Testis (tissue), 5 donors: ENCODE measurements around the gene TAS2R31. TPM values are rescaled to one million over a fixed set of nuclear protein-coding genes. Genes with fewer than 3 reads are reported as not detected.

ENCODE experiments used
- DNase-seq: peaks from one replicate; pipeline ENCODE4 v3.0.0-alpha.2; 2019
- H3K27ac ChIP-seq, 2 donors: fragments of 200-600 bp; sonication (generic); one replicate each; pipeline ENCODE4 v1.5.1; 2019
- H3K27me3 ChIP-seq: fragments of 200-600 bp; sonication (generic); one replicate; pipeline ENCODE4 v1.5.1; 2019
- H3K36me3 ChIP-seq: fragments of 200-600 bp; sonication (generic); one replicate; pipeline ENCODE4 v1.5.1; 2017; ENCODE audit warnings: low read depth; ENCODE audit errors: missing control alignments
- H3K4me1 ChIP-seq: fragments of 200-600 bp; sonication (generic); one replicate; pipeline ENCODE4 v1.5.1; 2019
- H3K4me3 ChIP-seq, 2 donors: fragments of 200-600 bp; sonication (generic); one replicate each; pipeline ENCODE4 v1.5.1; 2017 to 2019
- H3K9me3 ChIP-seq: fragments of 200-600 bp; sonication (generic); one replicate; pipeline ENCODE4 v1.5.1; 2017
- POLR2A ChIP-seq: fragments of 450-650 bp; IDR thresholded peaks from one replicate; pipeline ENCODE4 v1.6.1; 2017; ENCODE audit warnings: antibody characterized with exemption, mild to moderate bottlenecking, moderate library complexity
- WGBS, 2 donors: methylation state at CpG; one replicate each; pipeline ENCODE4 v1.1.5; 2018; 5-methylcytosine and 5-hydroxymethylcytosine counted together
- intact Hi-C: fragments of 100-400 bp; cut with DNase I; formaldehyde crosslinking; loops from one replicate; pipeline ENCODE4 v1.15.1; 2023; ENCODE audit warnings: low total_unique reads
- long read RNA-seq, 2 donors: transcript quantifications; one replicate each; lab custom pipeline, GENCODE V29; 2026
- polyA plus RNA-seq: library from polyadenylated mRNA; stranded (reverse); fragments of 350-450 nt; fragmentation: Illumina TruSeq; extraction: RNeasy Lipid Tissue Mini Kit (QIAGEN cat#74804); gene quantifications from one replicate; pipeline ENCODE4 v1.2.3, GENCODE V29; 2014; ENCODE audit warnings: low read depth, low replicate concordance; ENCODE audit not compliant: insufficient read depth
- total RNA-seq, 2 donors: library from RNA; depleted of rRNA; stranded (reverse); fragments of >200 nt; gene quantifications; one replicate each; pipeline ENCODE4 v1.2.3, GENCODE V29; 2016
- TF ChIP-seq, protein P1 (sequence below), 3 experiments: fragments of 450-650 bp in 2 of 3; fragments of 200-600 bp in 1 of 3; sonication (generic) in 1 of 3; IDR thresholded peaks; one replicate each; pipeline ENCODE4 v1.5.1; 2016 to 2019; ENCODE audit warnings: antibody characterized with exemption in 3 of 3, mild to moderate bottlenecking in 2 of 3, moderate library complexity in 1 of 3

Gene TAS2R31, protein sequence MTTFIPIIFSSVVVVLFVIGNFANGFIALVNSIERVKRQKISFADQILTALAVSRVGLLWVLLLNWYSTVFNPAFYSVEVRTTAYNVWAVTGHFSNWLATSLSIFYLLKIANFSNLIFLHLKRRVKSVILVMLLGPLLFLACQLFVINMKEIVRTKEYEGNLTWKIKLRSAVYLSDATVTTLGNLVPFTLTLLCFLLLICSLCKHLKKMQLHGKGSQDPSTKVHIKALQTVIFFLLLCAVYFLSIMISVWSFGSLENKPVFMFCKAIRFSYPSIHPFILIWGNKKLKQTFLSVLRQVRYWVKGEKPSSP
- total RNA-seq (10 to 100 TPM in 1 of 2 donors, 1 to 10 TPM in 1; 7.7 to 10.3 TPM), polyA plus RNA-seq (not detected)
- long read RNA-seq, donor 1 = 0 reads
- long read RNA-seq, donor 2 = 0 reads

DNA sequence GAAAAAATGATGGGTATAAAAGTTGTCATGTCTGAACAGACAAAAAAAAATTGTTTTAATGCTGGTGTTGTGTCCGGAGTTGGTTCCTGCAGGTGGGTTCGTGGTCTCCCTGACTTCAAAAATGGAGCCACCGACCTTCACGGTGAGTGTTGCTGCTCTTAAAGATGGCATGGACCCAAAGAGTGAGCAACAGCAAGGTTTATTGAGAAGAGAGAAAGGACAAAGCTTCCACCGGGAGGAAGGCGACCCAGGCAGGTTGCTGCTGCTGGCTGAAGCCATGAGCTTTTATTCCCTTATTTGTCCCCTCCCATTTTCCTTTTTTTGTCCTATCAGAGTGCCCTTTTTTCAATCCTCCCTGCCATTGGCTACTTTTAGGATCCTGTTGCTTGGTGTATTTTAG lies at the start of gene TAS2R31:
Gene TAS2R31, minus strand, starts transcription at position 101 of the 400 bp plus-strand sequence. Its CDS starts 72 bp downstream, at position 29.
- Histone ChIP-seq H3K9me3 (no peaks in the 10 kb centered on the region), H3K36me3 (no peaks in the 10 kb centered on the region), H3K27ac (no peak within 1 kb of the TSS), H3K27me3 (no peaks in the 10 kb centered on the region), H3K4me1 (no peaks in the 10 kb centered on the region), H3K4me3 (no peak within 1 kb of the TSS)
- 73% methylated on average over 6 of the region's 6 CpGs for WGBS, 2 donors
- intact Hi-C loops = no loop called here
- no peak for TF ChIP-seq POLR2A
- TF ChIP-seq, protein P1, sequence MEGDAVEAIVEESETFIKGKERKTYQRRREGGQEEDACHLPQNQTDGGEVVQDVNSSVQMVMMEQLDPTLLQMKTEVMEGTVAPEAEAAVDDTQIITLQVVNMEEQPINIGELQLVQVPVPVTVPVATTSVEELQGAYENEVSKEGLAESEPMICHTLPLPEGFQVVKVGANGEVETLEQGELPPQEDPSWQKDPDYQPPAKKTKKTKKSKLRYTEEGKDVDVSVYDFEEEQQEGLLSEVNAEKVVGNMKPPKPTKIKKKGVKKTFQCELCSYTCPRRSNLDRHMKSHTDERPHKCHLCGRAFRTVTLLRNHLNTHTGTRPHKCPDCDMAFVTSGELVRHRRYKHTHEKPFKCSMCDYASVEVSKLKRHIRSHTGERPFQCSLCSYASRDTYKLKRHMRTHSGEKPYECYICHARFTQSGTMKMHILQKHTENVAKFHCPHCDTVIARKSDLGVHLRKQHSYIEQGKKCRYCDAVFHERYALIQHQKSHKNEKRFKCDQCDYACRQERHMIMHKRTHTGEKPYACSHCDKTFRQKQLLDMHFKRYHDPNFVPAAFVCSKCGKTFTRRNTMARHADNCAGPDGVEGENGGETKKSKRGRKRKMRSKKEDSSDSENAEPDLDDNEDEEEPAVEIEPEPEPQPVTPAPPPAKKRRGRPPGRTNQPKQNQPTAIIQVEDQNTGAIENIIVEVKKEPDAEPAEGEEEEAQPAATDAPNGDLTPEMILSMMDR (IDR thresholded peaks at IDR 0.05) = no peak
- DNase-seq = no peak

DNA sequence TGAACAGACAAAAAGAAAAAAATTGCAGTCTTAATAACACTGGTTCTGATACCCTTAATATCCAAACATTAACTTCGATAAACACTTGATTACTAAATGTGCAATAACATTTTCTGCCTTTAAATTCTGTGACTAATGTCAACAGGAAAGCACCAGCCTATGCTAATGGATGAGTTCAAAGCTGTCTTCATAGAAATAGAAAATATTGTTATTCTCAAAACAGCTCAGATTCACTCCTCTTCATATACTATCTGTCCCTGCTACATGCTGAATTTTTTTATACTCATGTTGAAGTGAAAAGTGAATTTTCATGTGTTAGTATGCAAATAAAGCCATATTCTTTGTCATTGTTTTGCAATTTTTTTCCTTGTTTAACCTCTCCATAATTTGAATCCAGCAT lies 47.0 kb upstream of the TAS2R31 start:
- no peaks in the 10 kb centered on the region for H3K36me3 ChIP-seq
- no peak overlapping the region for H3K4me3 ChIP-seq
- 80 to 100% methylated on average over 1 of the region's 1 CpG for WGBS, 2 donors
- intact Hi-C loops = no loop called here
- no peaks in the 10 kb centered on the region for H3K27me3 ChIP-seq
- TF ChIP-seq, protein P1 (IDR thresholded peaks at IDR 0.05) = no peak
- no peak for TF ChIP-seq POLR2A
- no peak for DNase-seq
- H3K9me3 ChIP-seq = no peaks in the 10 kb centered on the region
- H3K27ac ChIP-seq = no peak overlapping the region
- no peaks in the 10 kb centered on the region for H3K4me1 ChIP-seq

DNA sequence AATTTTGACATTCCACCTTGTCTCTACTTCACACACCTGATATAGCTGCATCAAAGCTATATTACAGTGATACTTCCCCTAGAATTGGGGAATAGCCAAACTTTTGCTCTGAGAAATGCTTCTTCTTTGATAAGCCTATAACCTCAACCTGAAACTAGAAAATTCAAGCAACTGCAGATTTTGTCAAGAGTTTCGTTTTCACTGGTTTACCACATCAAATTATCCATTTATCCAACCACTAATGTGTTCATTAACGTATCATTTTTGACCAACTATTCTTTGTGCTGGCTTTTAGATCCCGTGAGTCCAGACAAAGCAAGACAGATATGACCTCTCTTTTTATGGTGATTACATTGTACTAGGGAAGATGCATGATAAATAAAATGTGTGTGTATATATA lies 44.4 kb upstream of the TAS2R31 start:
- H3K27me3 ChIP-seq = no peaks in the 10 kb centered on the region
- no peak overlapping the region for H3K4me3 ChIP-seq
- WGBS, 2 donors = 64 to 92% methylated on average over 3 of the region's 3 CpGs
- H3K36me3 ChIP-seq = no peaks in the 10 kb centered on the region
- DNase-seq = no peak
- intact Hi-C loops = no loop called here
- H3K27ac ChIP-seq = no peak overlapping the region
- no peaks in the 10 kb centered on the region for H3K9me3 ChIP-seq
- TF ChIP-seq, protein P1 (IDR thresholded peaks at IDR 0.05) = no peak
- TF ChIP-seq POLR2A = no peak
- H3K4me1 ChIP-seq = no peaks in the 10 kb centered on the region

DNA sequence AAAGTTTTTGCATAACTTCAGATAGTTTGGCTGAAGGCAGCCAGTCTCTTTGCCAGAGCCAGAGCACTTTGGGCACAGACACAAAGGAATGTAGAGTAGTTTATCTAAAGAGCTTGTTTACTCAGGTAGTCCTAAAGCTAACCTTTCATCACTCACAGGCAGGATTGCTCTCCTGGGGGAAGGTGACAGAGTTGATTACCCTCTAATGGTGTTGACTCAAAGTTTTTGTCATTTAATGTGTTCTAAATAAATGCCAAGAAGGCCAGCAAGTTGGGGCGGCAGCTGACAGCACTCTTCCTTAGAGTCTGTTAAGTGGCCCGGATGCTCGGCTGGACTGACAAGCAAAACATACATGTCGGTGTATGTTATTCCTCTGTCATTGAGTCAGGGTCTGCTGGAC lies 40.2 kb upstream of the TAS2R31 start:
- no peaks in the 10 kb centered on the region for H3K36me3 ChIP-seq

More for the DNA sequence above, 40.2 kb upstream of the TAS2R31 start:
- intact Hi-C loops = no loop called here
- H3K27ac ChIP-seq = no peak overlapping the region
- no peak for DNase-seq
- no peaks in the 10 kb centered on the region for H3K4me1 ChIP-seq
- no peak overlapping the region for H3K4me3 ChIP-seq
- H3K9me3 ChIP-seq = no peaks in the 10 kb centered on the region
- TF ChIP-seq, protein P1 (IDR thresholded peaks at IDR 0.05) = no peak
- TF ChIP-seq POLR2A = no peak
- WGBS, 2 donors = 63 to 67% methylated on average over 4 of the region's 4 CpGs
- H3K27me3 ChIP-seq = no peaks in the 10 kb centered on the region
